ENCODE measurements around the gene TAF4.

Gene TAF4

DNA sequence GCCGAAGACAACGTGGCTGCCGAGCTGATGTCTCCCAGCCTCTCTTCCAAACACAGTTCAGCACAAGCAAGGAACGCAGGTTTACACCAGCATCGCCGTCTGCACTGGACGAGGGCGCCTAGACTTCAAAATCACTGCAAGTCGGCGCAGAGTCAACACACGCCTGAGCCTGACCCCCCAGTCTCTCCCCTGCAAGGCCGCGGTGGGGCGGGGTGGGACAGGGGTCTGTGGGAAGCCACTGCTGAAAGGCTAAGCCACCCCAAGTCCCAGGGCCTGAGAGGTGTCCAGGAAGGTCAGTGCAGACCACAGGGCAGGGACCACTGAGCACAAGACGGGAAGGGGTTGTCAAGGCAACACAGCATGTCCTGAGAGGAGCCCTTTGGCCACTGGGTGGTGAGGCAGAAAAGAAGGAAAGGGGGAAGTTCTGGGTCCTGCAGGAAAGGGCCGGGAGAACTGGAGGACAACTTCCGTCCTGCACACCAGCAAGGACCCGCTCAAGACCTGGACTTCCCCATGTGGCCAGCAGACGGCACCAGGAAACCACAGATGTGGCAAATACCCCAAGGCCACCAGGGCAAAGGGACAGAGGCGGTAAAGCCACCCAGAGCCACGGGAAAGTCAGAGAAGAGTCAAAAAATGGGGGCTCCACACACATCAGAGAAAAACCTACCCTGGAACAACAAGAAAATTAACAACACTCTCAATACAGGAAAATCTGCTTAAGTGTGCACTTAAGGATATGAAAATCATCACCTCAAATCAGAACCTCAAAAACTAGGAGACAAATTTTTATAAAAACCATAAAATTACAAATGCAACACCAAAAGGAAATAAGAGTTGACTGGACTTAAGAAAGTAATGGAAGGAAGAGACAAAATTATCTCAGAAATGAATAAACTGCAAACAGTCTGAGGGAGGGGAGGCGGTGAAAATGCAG, 84.8 kb downstream of the TAF4 start:
- Histone ChIP-seq H3K27me3 (replicated peaks in 2 of 5; ENCODE audit: control insufficient read depth in 4 of 5, insufficient read depth in 5 of 5, low read length in 4 of 5) (no peaks in the 10 kb centered on the region), H3K4me1 (ENCODE audit: control extremely low read depth in 1 of 4, control insufficient read depth in 4 of 4, insufficient read depth in 4 of 4, low read length in 3 of 4) (no peaks in the 10 kb centered on the region), H3K27ac (ENCODE audit: insufficient read depth in 1 of 2, low read depth in 1 of 2, low read length in 2 of 2, poor library complexity in 1 of 2, severe bottlenecking in 2 of 2) (no peak overlapping the region), H3K9me3 (ENCODE audit: control extremely low read depth in 1 of 5, control insufficient read depth in 4 of 5, insufficient read depth in 2 of 5, low read depth in 1 of 5, low read length in 4 of 5) (peaks cover 0 to 4% (median 0%) of the 10 kb centered on the region in 5 experiments), H3K36me3 (ENCODE audit: control insufficient read depth in 4 of 4, insufficient read depth in 4 of 4, low read length in 3 of 4) (peaks cover 2 to 45% (median 25%) of the 10 kb centered on the region in 4 experiments), H3K4me3 (ENCODE audit: control insufficient read depth in 1 of 7, extremely low read depth in 1 of 7, insufficient read depth in 4 of 7, low read depth in 2 of 7, low read length in 6 of 7) (no peak overlapping the region)
- ChIA-PET CTCF (no interaction called here), POLR2A (no interaction called here)
- peak; percentile 10 to 42 (median 36) for DNase-seq
- WGBS (ENCODE audit: insufficient coverage) = 86% methylated on average over 19 of the region's 22 CpGs

- DNase-seq = no peak
- CTCF ChIA-PET = no interaction called here
- POLR2A ChIA-PET = no interaction called here
- Histone ChIP-seq H3K36me3 (ENCODE audit: control insufficient read depth in 4 of 4, insufficient read depth in 4 of 4, low read length in 3 of 4) (peaks cover 2 to 43% (median 24%) of the 10 kb centered on the region in 4 experiments), H3K27me3 (replicated peaks in 2 of 5; ENCODE audit: control insufficient read depth in 4 of 5, insufficient read depth in 5 of 5, low read length in 4 of 5) (no peaks in the 10 kb centered on the region), H3K9me3 (ENCODE audit: control extremely low read depth in 1 of 5, control insufficient read depth in 4 of 5, insufficient read depth in 2 of 5, low read depth in 1 of 5, low read length in 4 of 5) (no peaks in the 10 kb centered on the region), H3K27ac (ENCODE audit: insufficient read depth in 1 of 2, low read depth in 1 of 2, low read length in 2 of 2, poor library complexity in 1 of 2, severe bottlenecking in 2 of 2) (no peak overlapping the region), H3K4me1 (ENCODE audit: control extremely low read depth in 1 of 4, control insufficient read depth in 4 of 4, insufficient read depth in 4 of 4, low read length in 3 of 4) (no peaks in the 10 kb centered on the region), H3K4me3 (ENCODE audit: control insufficient read depth in 1 of 7, extremely low read depth in 1 of 7, insufficient read depth in 4 of 7, low read depth in 2 of 7, low read length in 6 of 7) (no peak overlapping the region)
- WGBS (ENCODE audit: insufficient coverage) = 99% methylated on average over 65 of the region's 65 CpGs
Measured at GRCh38 chr20:61979701-61980635, 85.7 kb downstream of the TAF4 start.

DNA sequence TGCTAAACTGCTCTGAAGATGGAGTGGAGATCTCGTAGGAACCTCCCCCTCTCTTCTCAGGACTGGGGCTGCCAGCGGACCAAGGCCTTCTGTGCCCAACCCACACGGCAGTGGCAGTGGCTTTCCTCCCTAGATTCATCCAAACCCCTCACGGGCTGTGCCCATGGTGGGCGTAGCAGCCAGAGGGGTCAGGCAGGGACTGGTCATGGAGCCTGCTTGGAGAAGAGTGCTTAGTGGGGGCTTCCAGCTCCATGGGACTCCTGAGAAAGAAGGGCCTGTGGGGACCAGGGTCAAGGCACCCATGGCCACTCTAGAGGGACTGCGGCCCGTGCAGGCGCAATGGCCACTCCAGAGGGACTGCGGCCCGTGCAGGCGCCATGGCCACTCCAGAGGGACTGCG, 86.6 kb downstream of the TAF4 start:
- no peaks in the 10 kb centered on the region for H3K4me1 ChIP-seq (ENCODE audit: control extremely low read depth in 1 of 4, control insufficient read depth in 4 of 4, insufficient read depth in 4 of 4, low read length in 3 of 4)
- 96% methylated on average over 8 of the region's 12 CpGs for WGBS (ENCODE audit: insufficient coverage)
- DNase-seq = no peak
- H3K27ac ChIP-seq (ENCODE audit: insufficient read depth in 1 of 2, low read depth in 1 of 2, low read length in 2 of 2, poor library complexity in 1 of 2, severe bottlenecking in 2 of 2) = no peak overlapping the region
- POLR2A ChIA-PET = no interaction called here
- peaks cover 5 to 47% (median 25%) of the 10 kb centered on the region in 4 experiments for H3K36me3 ChIP-seq (ENCODE audit: control insufficient read depth in 4 of 4, insufficient read depth in 4 of 4, low read length in 3 of 4)
- H3K9me3 ChIP-seq (ENCODE audit: control extremely low read depth in 1 of 5, control insufficient read depth in 4 of 5, insufficient read depth in 2 of 5, low read depth in 1 of 5, low read length in 4 of 5) = peaks cover 0 to 2% (median 0%) of the 10 kb centered on the region in 5 experiments
- H3K27me3 ChIP-seq (replicated peaks in 2 of 5; ENCODE audit: control insufficient read depth in 4 of 5, insufficient read depth in 5 of 5, low read length in 4 of 5) = no peaks in the 10 kb centered on the region
- H3K4me3 ChIP-seq (ENCODE audit: control insufficient read depth in 1 of 7, extremely low read depth in 1 of 7, insufficient read depth in 4 of 7, low read depth in 2 of 7, low read length in 6 of 7) = no peak overlapping the region
- CTCF ChIA-PET = no interaction called here

DNA sequence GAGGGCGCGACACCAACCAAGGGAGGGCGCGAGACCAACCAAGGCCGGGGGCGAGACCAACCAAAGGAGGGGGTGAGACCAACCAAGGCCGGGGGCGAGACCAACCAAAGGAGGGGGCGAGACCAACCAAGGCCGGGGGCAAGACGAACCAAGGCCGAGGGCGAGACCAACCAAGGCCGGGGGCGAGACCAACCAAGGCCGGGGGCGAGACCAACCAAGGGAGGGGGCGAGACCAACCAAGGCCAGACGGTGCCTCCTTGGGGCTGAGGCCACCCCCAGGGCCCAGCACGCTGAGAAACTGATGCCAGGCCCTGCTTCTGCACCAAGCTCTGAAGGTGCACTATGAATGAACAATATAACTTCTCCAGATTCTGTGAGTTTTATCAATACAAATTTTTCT, 87.2 kb downstream of the TAF4 start:
- ChIA-PET CTCF (no interaction called here), POLR2A (no interaction called here)
- Histone ChIP-seq H3K4me3 (ENCODE audit: control insufficient read depth in 1 of 7, extremely low read depth in 1 of 7, insufficient read depth in 4 of 7, low read depth in 2 of 7, low read length in 6 of 7) (no peak overlapping the region), H3K27ac (ENCODE audit: insufficient read depth in 1 of 2, low read depth in 1 of 2, low read length in 2 of 2, poor library complexity in 1 of 2, severe bottlenecking in 2 of 2) (no peak overlapping the region), H3K27me3 (replicated peaks in 2 of 5; ENCODE audit: control insufficient read depth in 4 of 5, insufficient read depth in 5 of 5, low read length in 4 of 5) (no peaks in the 10 kb centered on the region), H3K36me3 (ENCODE audit: control insufficient read depth in 4 of 4, insufficient read depth in 4 of 4, low read length in 3 of 4) (peaks cover 8 to 49% (median 26%) of the 10 kb centered on the region in 4 experiments), H3K4me1 (ENCODE audit: control extremely low read depth in 1 of 4, control insufficient read depth in 4 of 4, insufficient read depth in 4 of 4, low read length in 3 of 4) (no peaks in the 10 kb centered on the region), H3K9me3 (ENCODE audit: control extremely low read depth in 1 of 5, control insufficient read depth in 4 of 5, insufficient read depth in 2 of 5, low read depth in 1 of 5, low read length in 4 of 5) (peaks cover 0 to 8% (median 0%) of the 10 kb centered on the region in 5 experiments)
- no peak for DNase-seq
- 97% methylated on average over 20 of the region's 20 CpGs for WGBS (ENCODE audit: insufficient coverage)

GRCh38 chr20:61977419-61977786, 88.3 kb downstream of the TAF4 start:
- POLR2A ChIA-PET = no interaction called here
- no peaks in the 10 kb centered on the region for H3K4me1 ChIP-seq (ENCODE audit: control extremely low read depth in 1 of 4, control insufficient read depth in 4 of 4, insufficient read depth in 4 of 4, low read length in 3 of 4)
- peaks cover 0 to 14% (median under 1%) of the 10 kb centered on the region in 5 experiments for H3K9me3 ChIP-seq (ENCODE audit: control extremely low read depth in 1 of 5, control insufficient read depth in 4 of 5, insufficient read depth in 2 of 5, low read depth in 1 of 5, low read length in 4 of 5)
- H3K27me3 ChIP-seq (replicated peaks in 2 of 5; ENCODE audit: control insufficient read depth in 4 of 5, insufficient read depth in 5 of 5, low read length in 4 of 5) = no peaks in the 10 kb centered on the region
- WGBS (ENCODE audit: insufficient coverage) = 95% methylated on average over 9 of the region's 10 CpGs
- peaks cover 10 to 53% (median 35%) of the 10 kb centered on the region in 4 experiments for H3K36me3 ChIP-seq (ENCODE audit: control insufficient read depth in 4 of 4, insufficient read depth in 4 of 4, low read length in 3 of 4)
- H3K4me3 ChIP-seq (ENCODE audit: control insufficient read depth in 1 of 7, extremely low read depth in 1 of 7, insufficient read depth in 4 of 7, low read depth in 2 of 7, low read length in 6 of 7) = no peak overlapping the region
- CTCF ChIA-PET = no interaction called here
- no peak overlapping the region for H3K27ac ChIP-seq (ENCODE audit: insufficient read depth in 1 of 2, low read depth in 1 of 2, low read length in 2 of 2, poor library complexity in 1 of 2, severe bottlenecking in 2 of 2)
- no peak for DNase-seq

DNA sequence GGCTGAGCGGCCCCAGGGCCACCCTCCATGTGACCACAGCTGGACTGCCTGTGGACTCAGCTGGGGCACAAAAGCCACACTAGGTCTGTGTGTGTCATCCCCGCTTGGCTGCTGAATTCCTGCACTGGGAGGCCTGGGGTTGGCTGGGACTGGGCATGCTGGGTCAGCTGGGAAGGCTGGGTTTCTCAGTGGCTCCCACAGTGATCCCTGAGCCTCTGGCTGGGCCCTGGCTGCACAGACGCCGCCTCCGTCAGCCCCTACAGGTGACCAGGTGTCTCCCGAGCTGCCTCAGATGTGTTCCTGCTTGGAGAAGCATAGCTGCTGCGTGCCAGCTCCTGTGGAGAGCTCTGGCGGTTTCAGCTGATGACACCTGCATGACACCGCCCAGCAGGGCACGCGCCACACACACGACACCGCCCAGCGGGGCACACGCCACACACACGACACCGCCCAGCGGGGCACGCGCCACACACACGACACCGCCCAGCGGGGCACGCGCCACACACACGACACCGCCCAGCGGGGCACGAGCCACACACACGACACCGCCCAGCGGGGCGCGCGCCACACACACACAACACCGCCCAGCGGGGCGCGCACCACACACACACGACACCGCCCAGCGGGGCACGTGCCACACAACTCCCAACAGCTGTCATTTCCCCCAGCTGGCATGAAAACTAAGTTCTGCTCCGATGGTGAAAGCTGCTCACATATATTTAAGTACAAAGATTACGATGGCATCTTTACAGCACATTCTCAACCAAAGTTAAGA, 88.8 kb downstream of the TAF4 start:
- Histone ChIP-seq H3K9me3 (ENCODE audit: control extremely low read depth in 1 of 5, control insufficient read depth in 4 of 5, insufficient read depth in 2 of 5, low read depth in 1 of 5, low read length in 4 of 5) (peaks cover 0 to 17% (median 3%) of the 10 kb centered on the region in 5 experiments), H3K4me1 (ENCODE audit: control extremely low read depth in 1 of 4, control insufficient read depth in 4 of 4, insufficient read depth in 4 of 4, low read length in 3 of 4) (no peaks in the 10 kb centered on the region), H3K27ac (ENCODE audit: insufficient read depth in 1 of 2, low read depth in 1 of 2, low read length in 2 of 2, poor library complexity in 1 of 2, severe bottlenecking in 2 of 2) (no peak overlapping the region), H3K27me3 (replicated peaks in 2 of 5; ENCODE audit: control insufficient read depth in 4 of 5, insufficient read depth in 5 of 5, low read length in 4 of 5) (no peaks in the 10 kb centered on the region), H3K36me3 (ENCODE audit: control insufficient read depth in 4 of 4, insufficient read depth in 4 of 4, low read length in 3 of 4) (peaks cover 11 to 57% (median 39%) of the 10 kb centered on the region in 4 experiments), H3K4me3 (ENCODE audit: control insufficient read depth in 1 of 7, extremely low read depth in 1 of 7, insufficient read depth in 4 of 7, low read depth in 2 of 7, low read length in 6 of 7) (no peak overlapping the region)
- 98% methylated on average over 24 of the region's 45 CpGs for WGBS (ENCODE audit: insufficient coverage)
- ChIA-PET CTCF (no interaction called here), POLR2A (no interaction called here)
- no peak for DNase-seq

Data from common myeloid progenitor, CD34-positive (primary cell).